IPS-18c (cell line): Measurements from ENCODE around the gene NIF3L1.
"Not testable (repeated sequence)": the region's sequence is repeated elsewhere in the genome, so short reads cannot be mapped to it uniquely, and the experiment has no call there.

Experiments used
- H3K4me3 ChIP-seq: 2 replicates; pipeline ENCODE4 v1.7.0; 2013; ENCODE audit warnings: low read depth, mild to moderate bottlenecking, low read length, moderate library complexity; ENCODE audit not compliant: insufficient read depth
- H3K9me3 ChIP-seq: one replicate; pipeline ENCODE4 v1.6.1; 2013; ENCODE audit warnings: mild to moderate bottlenecking, low read length, moderate library complexity; ENCODE audit not compliant: control insufficient read depth, insufficient read depth

NIF3L1 gene

DNA sequence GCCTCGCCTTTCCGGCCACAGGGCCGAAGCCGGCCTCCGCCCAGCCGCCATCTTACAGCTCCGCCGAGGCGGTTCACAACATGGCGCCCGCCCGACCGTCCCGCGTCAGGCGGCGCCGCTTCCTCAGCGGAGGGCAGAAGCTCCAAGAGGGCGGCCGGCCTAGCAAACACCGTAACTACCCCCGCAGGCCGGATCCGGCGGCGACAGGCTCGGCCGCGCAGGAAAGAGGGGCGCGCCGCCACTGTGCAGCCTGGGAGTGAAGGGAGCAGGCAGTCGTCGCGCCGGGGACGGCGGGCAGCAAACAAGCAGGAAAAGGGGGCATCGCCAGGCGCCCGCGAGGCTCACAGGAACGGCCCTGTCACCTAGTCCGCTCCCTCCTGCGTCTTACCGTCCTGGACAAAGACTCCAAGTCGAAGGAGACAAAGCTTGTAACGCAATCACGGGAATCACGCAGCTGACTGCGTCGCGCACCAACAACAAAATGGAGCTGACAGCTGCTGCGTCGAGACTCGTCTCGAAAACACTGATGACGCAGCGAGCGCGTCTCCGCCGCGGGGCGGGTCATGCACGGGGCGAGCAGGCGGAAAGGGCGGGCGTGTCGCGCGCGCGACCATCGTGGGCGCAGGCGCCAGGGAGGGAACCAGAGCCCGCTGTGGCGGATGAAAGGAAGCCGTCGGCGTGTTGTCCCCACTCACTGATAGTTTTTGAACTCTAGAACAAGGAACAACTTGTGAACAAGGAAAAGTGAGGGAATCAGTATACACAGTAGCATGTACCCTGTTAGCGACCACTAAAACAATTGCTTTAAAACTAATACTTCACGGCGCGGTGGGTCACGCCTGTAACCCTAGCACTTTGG is 24.8 kb upstream of the NIF3L1 start, which contains the start of gene CLK1:
Gene CLK1 (minus strand): TSS at position 483 of the 859 bp plus-strand sequence. CDS start 2,796 bp downstream, outside the sequence.
- no peaks in the 10 kb centered on the region for H3K9me3 ChIP-seq
- peak within 1 kb of the TSS; percentile 85 for H3K4me3 ChIP-seq

DNA sequence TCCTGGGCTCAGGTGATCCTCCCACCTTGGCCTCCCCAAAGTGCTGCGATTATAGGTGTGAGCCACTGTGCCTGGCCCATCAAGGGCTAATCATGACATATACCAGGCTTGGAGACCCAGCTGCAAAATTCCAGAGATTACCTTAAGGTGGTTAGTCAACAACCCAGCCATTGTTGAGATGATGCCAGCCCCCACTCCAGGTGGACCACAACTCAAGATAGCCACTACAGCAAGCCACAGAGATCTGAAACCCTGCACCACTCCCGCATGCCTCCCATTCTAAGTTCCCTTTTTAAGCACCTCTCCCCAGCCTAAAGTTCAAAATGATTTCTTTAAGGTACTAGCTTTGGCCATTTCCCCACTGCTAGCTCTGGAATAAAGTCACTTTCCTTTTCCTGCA is 20.2 kb upstream of the NIF3L1 start:
- H3K9me3 ChIP-seq, result no peaks in the 10 kb centered on the region
- no peak overlapping the region for H3K4me3 ChIP-seq

DNA sequence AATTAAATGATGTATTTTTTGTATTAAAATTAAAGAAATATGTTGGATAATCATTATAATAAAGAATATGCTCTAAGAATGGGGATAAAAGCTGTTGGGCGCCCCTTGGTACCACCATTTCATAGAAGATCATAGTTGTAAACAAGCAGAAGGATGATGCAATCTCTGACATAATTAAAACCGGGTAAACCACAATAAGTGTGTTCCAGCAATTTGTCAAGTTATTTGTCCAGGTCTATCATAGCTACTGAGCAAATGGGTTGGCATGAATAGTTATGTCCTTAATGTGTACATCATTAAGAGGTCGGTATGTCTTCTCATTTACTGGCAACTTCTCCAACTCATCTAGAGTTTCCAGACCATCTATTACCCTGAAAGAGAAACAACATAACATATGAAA is 18.0 kb upstream of the NIF3L1 start:
- no peaks in the 10 kb centered on the region for H3K9me3 ChIP-seq

DNA sequence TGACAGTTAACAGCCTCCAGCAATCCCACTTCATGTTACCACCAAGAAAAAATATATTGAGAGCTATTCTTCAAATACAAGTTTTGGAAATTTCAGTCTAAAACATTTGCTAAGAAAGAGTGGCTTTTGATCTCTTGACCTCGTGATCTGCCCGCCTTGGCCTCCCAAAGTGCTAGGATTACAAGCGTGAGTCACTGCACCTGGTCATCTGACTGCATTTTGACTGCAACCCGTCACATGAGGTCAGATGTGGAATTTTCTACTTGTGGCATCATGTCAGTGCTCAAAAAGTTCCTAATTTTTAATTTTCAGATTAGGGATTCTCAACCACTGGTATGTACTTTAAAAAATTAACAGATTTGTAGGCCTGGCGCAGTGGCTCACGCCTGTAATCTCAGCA is 15.6 kb upstream of the NIF3L1 start:
- Histone ChIP-seq H3K9me3 (no peaks in the 10 kb centered on the region), H3K4me3 (no peak overlapping the region)

More for the DNA sequence above, 18.0 kb upstream of the NIF3L1 start:
- H3K4me3 ChIP-seq, result no peak overlapping the region

DNA sequence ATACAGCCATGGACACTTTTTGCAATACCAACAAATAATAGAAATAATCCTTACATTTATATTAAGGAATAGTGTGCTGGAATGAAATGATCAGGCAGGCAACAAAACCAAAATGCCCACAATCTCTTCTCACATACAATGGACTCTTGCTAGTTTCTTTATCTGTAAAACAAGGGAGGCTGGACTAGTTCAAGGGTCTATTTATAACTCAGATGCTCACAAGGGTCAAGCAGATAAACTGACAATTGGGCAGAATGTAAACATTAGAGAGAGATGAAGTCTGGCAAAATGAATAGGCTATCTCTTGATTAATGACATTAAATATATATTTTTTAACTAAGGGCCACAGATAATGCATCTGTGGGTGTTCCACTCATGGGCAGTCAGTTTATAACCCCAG is 11.7 kb upstream of the NIF3L1 start:
- no peaks in the 10 kb centered on the region for H3K9me3 ChIP-seq
- no peak overlapping the region for H3K4me3 ChIP-seq

DNA sequence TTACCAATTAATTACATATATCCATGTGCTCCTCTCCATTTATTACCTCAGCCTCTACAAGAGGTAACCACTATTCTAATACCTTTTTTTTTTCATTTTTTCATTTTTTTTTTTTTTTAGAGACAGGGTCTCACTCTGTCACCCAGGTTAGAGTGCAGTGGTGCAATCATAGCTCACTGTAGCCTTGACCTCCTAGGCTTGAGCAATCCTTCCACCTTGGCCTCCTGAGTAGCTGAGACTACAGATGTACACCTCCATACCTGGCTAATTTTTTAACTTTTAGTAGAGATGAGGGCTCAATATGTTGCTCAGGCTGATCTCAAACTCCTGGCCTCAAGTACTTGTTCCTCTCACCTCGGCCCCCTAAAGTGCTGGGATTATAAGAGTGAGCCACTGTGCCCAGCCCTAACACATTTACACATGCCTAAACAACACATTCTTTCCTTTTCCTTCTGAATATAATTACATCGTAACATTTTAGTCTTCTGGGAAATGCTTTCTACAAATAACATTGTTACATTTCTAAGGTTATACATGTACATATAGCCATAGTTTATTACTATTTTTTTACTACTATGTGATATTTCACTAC is 10.8 kb upstream of the NIF3L1 start:
- Histone ChIP-seq H3K4me3 (no peak overlapping the region), H3K9me3 (no peaks in the 10 kb centered on the region)

DNA sequence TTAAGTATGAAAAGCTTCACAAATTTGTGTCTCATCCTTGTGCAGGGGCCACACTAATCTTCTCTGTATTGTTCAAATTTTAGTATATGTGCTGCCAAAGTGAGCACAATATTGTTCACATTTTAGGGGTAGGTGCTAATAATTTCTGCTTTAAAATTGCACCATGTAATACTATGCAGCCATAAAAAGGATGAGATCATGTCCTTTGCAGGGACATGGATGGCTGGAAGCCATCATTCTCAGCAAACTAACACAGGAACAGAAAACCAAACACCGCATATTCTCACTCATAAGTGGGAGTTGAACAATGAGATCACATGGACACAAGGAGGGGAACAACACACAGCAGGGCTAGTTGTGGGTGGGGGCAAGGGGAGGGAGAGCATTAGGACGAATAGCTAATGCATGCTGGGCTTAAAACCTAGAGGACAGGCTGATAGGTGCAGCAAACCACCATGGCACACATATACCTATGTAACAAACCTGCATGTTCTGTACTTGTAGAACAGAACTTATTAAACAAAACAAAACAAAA is 7.4 kb upstream of the NIF3L1 start:
- H3K9me3 ChIP-seq, H3K4me3 ChIP-seq: not testable (repeated sequence)

DNA sequence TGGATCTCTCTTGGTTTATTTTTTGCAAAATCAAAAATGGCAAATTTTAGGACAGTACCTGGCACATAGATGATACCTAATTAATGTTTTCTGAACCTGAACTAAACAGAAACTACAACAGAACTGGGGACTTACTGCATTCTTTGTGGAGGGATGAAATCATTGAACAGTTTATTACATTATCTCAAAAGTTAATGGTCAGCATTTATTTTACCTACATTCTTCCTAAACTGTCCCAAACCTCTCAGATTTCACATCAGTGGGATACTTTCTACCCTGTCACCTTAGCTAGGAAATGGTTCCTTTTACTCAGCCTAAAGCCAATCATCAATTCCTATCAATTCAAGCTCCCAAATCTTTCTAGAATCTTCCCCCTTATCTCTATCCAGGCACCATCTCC is 10.3 kb downstream of the NIF3L1 start:
- Histone ChIP-seq H3K9me3 (no peaks in the 10 kb centered on the region), H3K4me3 (no peak overlapping the region)

DNA sequence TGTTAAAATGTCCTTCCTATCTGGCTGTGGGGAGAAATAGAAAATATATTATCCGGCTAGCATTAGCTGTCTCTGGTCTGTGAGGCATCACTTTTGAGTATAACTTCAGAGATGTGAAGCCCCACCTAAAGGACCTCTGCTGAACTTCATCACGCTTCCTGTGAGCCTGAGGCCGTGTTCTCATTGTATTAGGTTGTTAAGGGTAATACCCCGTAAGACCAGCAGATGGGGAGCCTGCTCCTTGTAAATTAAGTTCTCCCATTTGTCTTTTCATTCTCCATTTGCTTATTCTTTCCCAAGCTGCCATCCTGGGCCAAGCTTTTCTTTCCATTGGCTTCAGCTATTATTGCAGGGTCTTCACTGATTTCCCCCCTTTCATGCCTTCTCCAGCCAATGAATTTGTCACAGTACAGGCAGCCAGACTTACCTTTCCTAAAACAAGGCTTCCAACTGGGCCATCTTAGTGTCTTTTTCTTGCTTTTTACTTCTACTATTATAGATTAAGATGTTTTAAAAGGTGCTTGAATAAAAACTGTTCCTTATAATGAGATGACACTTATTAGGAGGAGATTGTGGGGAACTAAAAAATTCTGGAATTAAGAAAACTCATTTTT is 12.4 kb downstream of the NIF3L1 start:
- no peak overlapping the region for H3K4me3 ChIP-seq
- no peaks in the 10 kb centered on the region for H3K9me3 ChIP-seq

DNA sequence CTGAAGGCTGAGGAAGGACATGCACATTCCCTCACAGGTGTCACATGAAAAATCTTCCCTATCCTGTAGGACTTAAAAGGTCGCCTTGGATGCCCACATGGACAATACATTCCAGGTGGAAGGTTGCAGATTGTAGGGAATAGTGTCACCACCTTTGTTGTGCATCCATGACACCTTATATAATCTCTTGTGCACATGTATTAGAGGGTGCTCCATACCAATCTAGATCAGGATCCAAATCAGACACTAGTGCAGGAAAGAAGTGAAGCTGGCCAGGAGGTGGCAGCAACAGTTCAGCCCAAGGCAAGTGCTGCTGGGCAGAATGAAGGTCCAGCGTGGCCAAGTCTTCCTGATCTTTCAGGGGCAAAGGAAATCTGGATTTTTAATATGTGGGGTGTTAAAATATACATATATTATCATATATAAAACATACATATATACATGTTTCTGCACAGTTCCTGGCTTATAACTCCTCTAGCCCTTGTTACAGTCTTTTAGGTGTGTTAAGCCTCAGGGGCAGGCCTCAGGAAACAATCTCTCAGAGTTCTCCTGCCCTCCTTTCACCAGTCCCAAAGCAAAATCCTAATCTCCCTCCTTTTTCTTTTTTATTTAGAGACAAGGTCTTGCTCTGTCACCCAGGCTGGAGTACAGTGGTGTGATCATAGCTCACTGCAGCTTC is 16.6 kb downstream of the NIF3L1 start:
- H3K4me3 ChIP-seq, result no peak overlapping the region
- H3K9me3 ChIP-seq, result no peaks in the 10 kb centered on the region

DNA sequence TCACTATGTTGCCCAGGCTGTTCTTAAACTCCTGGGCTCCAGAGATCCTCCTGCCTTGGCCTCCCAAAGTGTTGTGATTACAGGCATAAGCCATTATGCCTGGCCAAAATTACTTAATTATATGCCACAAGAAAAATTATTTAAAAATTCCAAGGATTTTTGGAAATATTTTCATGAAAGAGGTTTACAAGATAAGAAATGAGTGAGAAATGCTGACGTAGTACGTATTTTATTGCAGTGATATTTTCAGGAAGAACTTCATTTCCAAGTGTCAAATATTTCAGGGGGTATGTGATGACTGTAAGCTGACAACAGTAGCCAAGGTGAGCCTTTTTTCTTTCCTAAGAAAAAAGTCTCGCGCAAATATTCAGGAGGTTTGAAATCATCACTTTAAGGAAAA is 20.8 kb downstream of the NIF3L1 start:
- H3K4me3 ChIP-seq, result no peak overlapping the region
- H3K9me3 ChIP-seq, result no peaks in the 10 kb centered on the region

DNA sequence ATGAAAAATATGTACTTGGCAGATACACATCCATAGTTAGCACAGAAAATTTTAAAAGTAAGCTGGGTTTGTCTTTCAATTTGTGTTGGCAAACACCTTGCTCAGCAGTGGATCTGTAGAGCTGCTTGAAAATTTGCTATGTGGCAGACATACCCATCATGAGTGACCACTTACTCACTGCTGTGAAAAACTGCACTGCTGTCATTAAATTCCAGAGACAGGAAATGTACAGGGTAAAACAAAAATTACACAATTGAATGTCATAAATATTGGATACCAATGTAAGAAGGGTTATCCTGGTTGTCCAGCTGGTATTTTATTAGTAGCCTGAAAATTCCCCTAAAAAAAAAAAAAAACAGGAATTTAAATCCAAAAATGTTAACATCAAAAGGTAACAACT is 24.5 kb downstream of the NIF3L1 start:
- Histone ChIP-seq H3K4me3 (no peak overlapping the region), H3K9me3 (no peaks in the 10 kb centered on the region)

DNA sequence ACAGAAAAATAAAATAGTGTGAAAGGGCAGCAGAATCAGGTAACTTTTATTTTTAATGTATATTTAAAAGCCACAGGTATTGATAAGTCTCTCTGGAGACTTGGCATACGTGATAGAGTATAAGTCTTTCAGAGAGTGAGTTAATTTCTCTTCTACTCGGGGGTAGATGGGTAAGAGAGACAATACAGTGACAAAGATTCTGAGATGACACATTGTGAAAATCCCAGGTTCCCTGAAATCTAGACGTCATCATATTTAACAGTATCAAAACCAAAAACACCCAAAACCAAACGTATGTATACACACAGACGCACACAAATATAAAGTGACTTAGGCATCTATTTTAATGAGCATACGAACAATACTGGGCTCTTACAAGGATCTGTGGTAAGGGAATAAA is 33.3 kb downstream of the NIF3L1 start:
- H3K4me3 ChIP-seq, result no peak overlapping the region

DNA sequence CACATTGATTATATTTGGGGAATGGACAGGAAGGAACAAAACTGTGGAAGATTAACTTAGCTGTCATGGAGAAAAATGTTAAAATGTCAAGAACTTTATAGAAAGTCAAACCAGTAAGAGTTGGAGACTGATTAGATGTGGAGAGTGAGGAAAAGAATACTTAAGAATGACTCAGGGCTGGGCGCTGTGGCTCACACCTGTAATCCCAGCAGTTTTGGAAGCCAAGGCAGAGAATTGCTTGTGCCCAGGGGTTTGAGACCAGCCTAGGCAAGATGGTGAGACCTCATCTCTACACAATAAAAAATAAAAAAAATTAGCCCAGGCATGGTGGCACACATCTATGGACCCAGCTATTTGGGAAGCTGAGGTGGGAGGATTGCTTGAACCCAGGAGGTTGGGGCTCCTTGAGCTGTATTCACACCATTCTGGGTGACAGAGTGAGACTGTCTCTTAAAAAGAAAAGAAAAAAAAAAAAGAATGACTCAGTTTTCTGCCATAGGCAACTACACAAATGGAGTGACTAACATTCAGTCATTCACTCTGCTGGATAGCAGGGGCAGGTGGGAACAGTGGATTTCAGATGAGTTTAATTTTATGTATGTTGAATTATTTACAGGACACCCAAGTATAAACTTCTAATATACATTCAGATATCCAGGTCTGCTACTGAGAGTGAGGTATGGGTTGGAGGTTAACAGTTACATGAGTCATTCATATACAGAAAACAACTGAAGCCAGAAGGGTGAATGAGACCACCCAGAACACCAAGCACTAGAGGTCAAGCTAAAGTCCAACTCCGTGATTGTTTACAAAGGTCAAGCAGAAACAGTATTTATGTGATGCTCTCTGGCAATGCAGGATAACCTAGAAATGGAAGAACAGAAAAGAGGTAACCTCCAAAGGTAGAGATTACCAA is 40.4 kb downstream of the NIF3L1 start:
- Histone ChIP-seq H3K9me3 (no peaks in the 10 kb centered on the region), H3K4me3 (no peak overlapping the region)

More for the DNA sequence above, 33.3 kb downstream of the NIF3L1 start:
- H3K9me3 ChIP-seq, result no peaks in the 10 kb centered on the region

DNA sequence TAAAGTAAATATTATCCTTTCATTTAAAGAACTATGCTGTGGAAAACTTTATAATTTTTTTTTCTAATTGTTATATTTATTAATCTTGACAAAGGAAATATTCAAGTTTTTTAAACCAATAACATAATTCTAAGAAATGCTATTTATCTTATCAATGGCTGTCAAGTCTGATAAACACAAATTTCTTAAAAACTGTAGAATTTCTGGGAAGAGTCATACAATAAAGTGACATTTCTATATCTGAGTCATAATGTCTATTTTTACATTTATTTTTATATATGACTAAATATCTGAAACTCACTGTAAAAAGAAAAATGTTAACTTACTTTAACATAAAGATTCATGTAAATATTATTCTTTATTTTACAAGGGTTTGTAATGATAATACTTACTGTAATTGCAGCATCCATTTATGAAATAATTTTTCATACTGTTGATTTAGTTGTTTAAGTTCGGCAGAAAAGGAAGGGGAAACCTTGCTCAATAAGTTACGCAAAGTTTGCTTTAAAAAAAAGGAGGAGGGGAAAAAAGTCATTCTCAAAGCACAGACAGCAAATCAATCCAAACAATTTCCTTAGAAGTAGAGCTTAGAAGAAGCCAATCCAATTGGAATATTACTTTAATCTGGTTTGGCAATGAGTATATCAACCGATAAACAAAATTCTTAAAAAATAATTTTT is 41.9 kb downstream of the NIF3L1 start:
- Histone ChIP-seq H3K4me3 (no peak overlapping the region), H3K9me3 (no peaks in the 10 kb centered on the region)

DNA sequence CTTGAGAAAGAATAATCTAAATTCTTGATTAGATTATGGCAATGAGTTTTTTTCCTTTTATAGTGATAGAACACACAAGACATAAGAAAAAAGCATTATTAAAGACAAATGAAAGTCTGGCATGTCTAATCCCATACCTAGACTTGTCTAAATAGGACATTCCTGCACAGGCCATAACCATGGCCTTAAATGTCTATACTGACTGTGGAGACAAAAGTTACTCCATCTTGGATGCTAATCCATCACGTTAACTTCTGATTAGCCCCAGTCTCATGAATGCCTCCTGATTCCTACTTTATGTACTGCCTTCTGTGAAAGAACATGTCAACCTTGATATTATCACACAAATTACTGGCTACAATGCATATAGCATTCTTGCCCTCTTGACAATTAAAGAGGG is 50.7 kb downstream of the NIF3L1 start:
- Histone ChIP-seq H3K4me3 (no peak overlapping the region), H3K9me3 (no peaks in the 10 kb centered on the region)
